Measurements from ENCODE around the gene CEP164.

DNA sequence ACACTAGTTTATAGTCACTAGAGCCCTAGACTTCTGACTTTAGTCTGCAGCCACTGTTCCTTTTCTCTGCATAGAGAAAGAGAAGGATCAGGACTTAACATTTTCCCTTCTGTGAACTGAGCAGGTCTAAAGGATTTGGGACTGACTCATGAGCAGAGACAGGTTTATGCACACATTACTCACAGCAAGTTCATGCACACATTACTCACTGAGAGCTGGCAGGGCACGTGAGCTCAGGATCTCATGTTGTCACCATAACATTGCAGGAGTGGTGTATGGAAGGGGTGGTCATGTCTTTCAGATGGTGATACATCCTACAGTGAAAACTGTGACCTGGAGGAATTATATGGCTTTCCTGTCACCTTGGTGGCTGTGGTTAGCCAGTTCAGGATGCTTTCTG is 56.4 kb downstream of the CEP164 start:
- TF ChIP-seq, protein P1, sequence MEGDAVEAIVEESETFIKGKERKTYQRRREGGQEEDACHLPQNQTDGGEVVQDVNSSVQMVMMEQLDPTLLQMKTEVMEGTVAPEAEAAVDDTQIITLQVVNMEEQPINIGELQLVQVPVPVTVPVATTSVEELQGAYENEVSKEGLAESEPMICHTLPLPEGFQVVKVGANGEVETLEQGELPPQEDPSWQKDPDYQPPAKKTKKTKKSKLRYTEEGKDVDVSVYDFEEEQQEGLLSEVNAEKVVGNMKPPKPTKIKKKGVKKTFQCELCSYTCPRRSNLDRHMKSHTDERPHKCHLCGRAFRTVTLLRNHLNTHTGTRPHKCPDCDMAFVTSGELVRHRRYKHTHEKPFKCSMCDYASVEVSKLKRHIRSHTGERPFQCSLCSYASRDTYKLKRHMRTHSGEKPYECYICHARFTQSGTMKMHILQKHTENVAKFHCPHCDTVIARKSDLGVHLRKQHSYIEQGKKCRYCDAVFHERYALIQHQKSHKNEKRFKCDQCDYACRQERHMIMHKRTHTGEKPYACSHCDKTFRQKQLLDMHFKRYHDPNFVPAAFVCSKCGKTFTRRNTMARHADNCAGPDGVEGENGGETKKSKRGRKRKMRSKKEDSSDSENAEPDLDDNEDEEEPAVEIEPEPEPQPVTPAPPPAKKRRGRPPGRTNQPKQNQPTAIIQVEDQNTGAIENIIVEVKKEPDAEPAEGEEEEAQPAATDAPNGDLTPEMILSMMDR (conservative IDR thresholded peaks at IDR 0.05; ENCODE audit: low read depth, low read length), result no peak
- no peak for TF ChIP-seq EZH2 (IDR thresholded peaks at IDR 0.05; ENCODE audit: low read length, unreplicated experiment)
- TF ChIP-seq EZH2phosphoT487 (IDR thresholded peaks at IDR 0.05; ENCODE audit: borderline replicate concordance, low read length), result no peak

Measured in PC-3 (cell line).